Measurements from ENCODE around the gene SLC35E1.

DNA sequence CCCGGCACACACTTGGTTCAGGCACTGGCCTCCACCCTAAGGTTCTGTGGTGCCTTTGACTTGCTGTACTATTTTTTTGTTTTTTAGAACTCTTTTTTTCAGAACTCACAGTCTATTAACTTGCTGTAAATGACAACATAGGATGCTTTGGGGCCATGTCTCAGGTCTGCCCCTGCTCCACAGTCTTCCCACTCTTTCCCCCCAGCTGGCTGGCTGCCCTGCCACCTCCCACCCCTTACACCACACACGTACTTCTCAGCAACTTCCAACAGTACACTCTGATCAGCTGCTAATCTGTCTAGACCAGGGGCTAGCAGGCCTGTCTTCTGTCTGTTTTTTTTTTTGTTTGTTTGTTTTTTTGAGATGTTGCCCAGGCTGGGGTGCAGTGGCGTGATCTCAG, 67.9 kb downstream of the SLC35E1 start:
- TF ChIP-seq, protein P1, sequence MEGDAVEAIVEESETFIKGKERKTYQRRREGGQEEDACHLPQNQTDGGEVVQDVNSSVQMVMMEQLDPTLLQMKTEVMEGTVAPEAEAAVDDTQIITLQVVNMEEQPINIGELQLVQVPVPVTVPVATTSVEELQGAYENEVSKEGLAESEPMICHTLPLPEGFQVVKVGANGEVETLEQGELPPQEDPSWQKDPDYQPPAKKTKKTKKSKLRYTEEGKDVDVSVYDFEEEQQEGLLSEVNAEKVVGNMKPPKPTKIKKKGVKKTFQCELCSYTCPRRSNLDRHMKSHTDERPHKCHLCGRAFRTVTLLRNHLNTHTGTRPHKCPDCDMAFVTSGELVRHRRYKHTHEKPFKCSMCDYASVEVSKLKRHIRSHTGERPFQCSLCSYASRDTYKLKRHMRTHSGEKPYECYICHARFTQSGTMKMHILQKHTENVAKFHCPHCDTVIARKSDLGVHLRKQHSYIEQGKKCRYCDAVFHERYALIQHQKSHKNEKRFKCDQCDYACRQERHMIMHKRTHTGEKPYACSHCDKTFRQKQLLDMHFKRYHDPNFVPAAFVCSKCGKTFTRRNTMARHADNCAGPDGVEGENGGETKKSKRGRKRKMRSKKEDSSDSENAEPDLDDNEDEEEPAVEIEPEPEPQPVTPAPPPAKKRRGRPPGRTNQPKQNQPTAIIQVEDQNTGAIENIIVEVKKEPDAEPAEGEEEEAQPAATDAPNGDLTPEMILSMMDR (conservative IDR thresholded peaks at IDR 0.05): no peak
- TF ChIP-seq ZFX (IDR thresholded peaks at IDR 0.05): no peak

Measured in C4-2B (cell line).